IMR-90 (cell line): ENCODE measurements around the gene NHSL2. TPM values are rescaled to one million over a fixed set of nuclear protein-coding genes. Genes with fewer than 3 reads are reported as not detected.

Source experiments
- ATAC-seq: fragments of 200-7000 bp; cut with Tn5 transposase; 2 replicates; pipeline ENCODE4 v1.9.1; 2020; ENCODE audit warnings: low read depth, mild to moderate bottlenecking, moderate library complexity
- BruUV-seq: library from RNA; stranded (reverse); fragments of 400-500 nt; replicated peaks from 2 replicates; lab custom pipeline; 2021; lab: Mats Ljungman, UMichigan
- CTCF ChIA-PET: fragments of 300-600 bp; formaldehyde crosslinking; extraction: SDS; loops from one replicate; lab custom pipeline; 2021; ENCODE audit warnings: antibody characterized with exemption; lab: Yijun Ruan, JAX
- POLR2A ChIA-PET: fragments of 300-600 bp; sonication (Branson Sonifier 250); formaldehyde crosslinking; loops from one replicate; lab custom pipeline; 2022; ENCODE audit warnings: antibody characterized with exemption; ENCODE audit not compliant: unreplicated experiment; lab: Charles Lee
- DNase-seq: peaks from one replicate; pipeline ENCODE4 v3.0.0; 2013
- H2AFZ ChIP-seq: replicated peaks from 2 replicates; pipeline ENCODE3; 2013; ENCODE audit warnings: low read length, mild to moderate bottlenecking; ENCODE audit not compliant: poor library complexity
- H2AK5ac ChIP-seq: 2 replicates; pipeline ENCODE4 v1.6.1; 2013; ENCODE audit warnings: low read depth, low read length, inconsistent platforms
- H2AK9ac ChIP-seq: replicated peaks from 2 replicates; pipeline ENCODE3; 2013; ENCODE audit warnings: mild to moderate bottlenecking, low read depth, low read length, moderate library complexity; ENCODE audit not compliant: poor library complexity
- H2BK120ac ChIP-seq: 2 replicates; pipeline ENCODE4 v1.6.1; 2013; ENCODE audit warnings: low read depth, low read length, inconsistent platforms
- H2BK15ac ChIP-seq: 3 replicates; pipeline ENCODE4 v1.6.1; 2013; ENCODE audit warnings: low read depth, low read length, inconsistent platforms
- H2BK20ac ChIP-seq: 2 replicates; pipeline ENCODE4 v1.6.1; 2013; ENCODE audit warnings: low read depth, mild to moderate bottlenecking, inconsistent platforms, low read length, moderate library complexity
- H2BK5ac ChIP-seq: 2 replicates; pipeline ENCODE4 v1.6.1; 2013; ENCODE audit warnings: mild to moderate bottlenecking, low read depth, low read length, inconsistent platforms; ENCODE audit not compliant: poor library complexity, severe bottlenecking
- H3K14ac ChIP-seq: replicated peaks from 2 replicates; pipeline ENCODE4 v1.6.1; 2013; ENCODE audit warnings: low read depth, low read length, inconsistent platforms
- H3K18ac ChIP-seq: 2 replicates; pipeline ENCODE4 v1.6.1; 2013; ENCODE audit warnings: low read depth, low read length, control low read depth
- H3K23ac ChIP-seq: 2 replicates; pipeline ENCODE4 v1.6.1; 2013; ENCODE audit warnings: low read depth, low read length, inconsistent platforms
- H3K27ac ChIP-seq: 2 replicates; pipeline ENCODE4 v1.5.1; 2013; ENCODE audit warnings: mild to moderate bottlenecking, control low read depth, low read length; ENCODE audit not compliant: insufficient read depth
- H3K27me3 ChIP-seq: 2 replicates; pipeline ENCODE4 v1.6.1; 2013; ENCODE audit warnings: low read length; ENCODE audit not compliant: control insufficient read depth, insufficient read depth
- H3K36me3 ChIP-seq: 2 replicates; pipeline ENCODE4 v1.6.1; 2013; ENCODE audit warnings: low read length, mixed read lengths; ENCODE audit not compliant: control insufficient read depth, insufficient read depth
- H3K4ac ChIP-seq: 2 replicates; pipeline ENCODE4 v1.6.1; 2013; ENCODE audit warnings: low read depth, low read length, inconsistent platforms
- H3K4me1 ChIP-seq: 2 replicates; pipeline ENCODE4 v1.6.1; 2013; ENCODE audit warnings: low read length, mixed read lengths; ENCODE audit not compliant: control insufficient read depth, insufficient read depth
- H3K4me2 ChIP-seq: 2 replicates; pipeline ENCODE4 v1.6.1; 2013; ENCODE audit warnings: low read depth, mild to moderate bottlenecking, control low read depth, low read length, moderate library complexity
- H3K4me3 ChIP-seq: 2 replicates; pipeline ENCODE4 v1.5.1; 2013; ENCODE audit warnings: low read depth, mild to moderate bottlenecking, control low read depth, low read length, moderate library complexity; ENCODE audit not compliant: insufficient read depth
- H3K56ac ChIP-seq: 2 replicates; pipeline ENCODE4 v1.6.1; 2013; ENCODE audit warnings: low read length, inconsistent platforms; ENCODE audit not compliant: insufficient read depth; ENCODE audit errors: extremely low read depth
- H3K79me1 ChIP-seq, 2 experiments: 2 replicates each; pipeline ENCODE4 v1.6.1; 2013; ENCODE audit warnings: low read length in 2 of 2, inconsistent platforms in 1 of 2, low read depth in 1 of 2
- H3K9ac ChIP-seq: 2 replicates; pipeline ENCODE4 v1.6.1; 2013; ENCODE audit warnings: low read depth, low read length, control low read depth
- H3K9me1 ChIP-seq: 2 replicates; pipeline ENCODE4 v1.6.1; 2013; ENCODE audit warnings: low read length, inconsistent platforms; ENCODE audit not compliant: insufficient read depth
- H3K9me3 ChIP-seq: 2 replicates; pipeline ENCODE4 v1.6.1; 2013; ENCODE audit warnings: low read length; ENCODE audit not compliant: control insufficient read depth, insufficient read depth
- H4K20me1 ChIP-seq: 2 replicates; pipeline ENCODE4 v1.6.1; 2013; ENCODE audit warnings: low read length, inconsistent platforms; ENCODE audit not compliant: insufficient read depth
- H4K5ac ChIP-seq: 2 replicates; pipeline ENCODE4 v1.6.1; 2013; ENCODE audit warnings: mild to moderate bottlenecking, low read depth, low read length, control low read depth
- H4K8ac ChIP-seq, 2 experiments: 2 replicates each; pipeline ENCODE4 v1.6.1; 2013; ENCODE audit warnings: low read depth in 2 of 2, low read length in 2 of 2, control low read depth in 1 of 2, inconsistent platforms in 1 of 2
- H4K91ac ChIP-seq: 2 replicates; pipeline ENCODE4 v1.6.1; 2013; ENCODE audit warnings: low read depth, low read length, inconsistent platforms; ENCODE audit not compliant: insufficient read depth
- BHLHE40 ChIP-seq: fragments of 150-350 bp; IDR thresholded peaks from 2 replicates; pipeline ENCODE4 v1.6.1; 2016; ENCODE audit warnings: mild to moderate bottlenecking, low read depth, low read length
- CEBPB ChIP-seq: IDR thresholded peaks from 2 replicates; pipeline ENCODE4 v1.6.1; 2012; ENCODE audit warnings: low read depth, low read length, improper control_type of control experiment
- CHD1 ChIP-seq: IDR thresholded peaks from 2 replicates; pipeline ENCODE4 v1.6.1; 2012; ENCODE audit warnings: low read depth, low read length, improper control_type of control experiment
- CTCF ChIP-seq: conservative IDR thresholded peaks from 2 replicates; pipeline ENCODE4 v1.5.1; 2012; ENCODE audit warnings: mild to moderate bottlenecking, low read depth, low read length, improper control_type of control experiment
- ELK1 ChIP-seq: fragments of 150-350 bp; IDR thresholded peaks from 2 replicates; pipeline ENCODE4 v1.6.1; 2016; ENCODE audit warnings: low read depth, mild to moderate bottlenecking, low read length, moderate library complexity, borderline replicate concordance
- FOS ChIP-seq: fragments of 150-350 bp; IDR thresholded peaks from 2 replicates; pipeline ENCODE4 v1.6.1; 2016; ENCODE audit warnings: low read depth, low read length
- MAFK ChIP-seq: IDR thresholded peaks from 2 replicates; pipeline ENCODE4 v1.6.1; 2012; ENCODE audit warnings: low read depth, low read length, improper control_type of control experiment
- MAZ ChIP-seq: IDR thresholded peaks from 2 replicates; pipeline ENCODE4 v1.6.1; 2012; ENCODE audit warnings: low read depth, mild to moderate bottlenecking, low read length, improper control_type of control experiment, moderate library complexity, borderline replicate concordance
- MXI1 ChIP-seq: IDR thresholded peaks from 2 replicates; pipeline ENCODE4 v1.6.1; 2012; ENCODE audit warnings: low read depth, mild to moderate bottlenecking, low read length, moderate library complexity, borderline replicate concordance
- NFE2L2 ChIP-seq: fragments of 150-350 bp; IDR thresholded peaks from 2 replicates; pipeline ENCODE4 v1.6.1; 2016; ENCODE audit warnings: low read depth, mild to moderate bottlenecking, low read length
- POLR2A ChIP-seq: IDR thresholded peaks from 2 replicates; pipeline ENCODE4 v1.6.1; 2012; ENCODE audit warnings: mild to moderate bottlenecking, low read depth, low read length
- RAD21 ChIP-seq: IDR thresholded peaks from 2 replicates; pipeline ENCODE4 v1.6.1; 2012; ENCODE audit warnings: low read length, improper control_type of control experiment
- RCOR1 ChIP-seq: IDR thresholded peaks from 2 replicates; pipeline ENCODE4 v1.6.1; 2012; ENCODE audit warnings: mild to moderate bottlenecking, low read length, improper control_type of control experiment; ENCODE audit not compliant: insufficient replicate concordance
- RFX5 ChIP-seq: IDR thresholded peaks from 2 replicates; pipeline ENCODE4 v1.8.0; 2012; ENCODE audit warnings: low read depth, mild to moderate bottlenecking, low read length, moderate library complexity
- SMC3 ChIP-seq: fragments of 150-350 bp; IDR thresholded peaks from 2 replicates; pipeline ENCODE4 v1.6.1; 2016; ENCODE audit warnings: low read depth, mild to moderate bottlenecking, antibody characterized with exemption, low read length, moderate library complexity
- USF2 ChIP-seq: fragments of 150-350 bp; IDR thresholded peaks from 2 replicates; pipeline ENCODE4 v1.6.1; 2017; ENCODE audit warnings: mild to moderate bottlenecking, antibody characterized with exemption, low read length, low read depth
- WGBS, 2 experiments: methylation state at CpG; one replicate each; pipeline versions ENCODE4 v1.1.5 to v1.1.7; 2013; ENCODE audit warnings: missing lambda C conversion rate in 2 of 2; ENCODE audit not compliant: insufficient read length in 1 of 2; ENCODE audit errors: extremely low coverage in 2 of 2; 5-methylcytosine and 5-hydroxymethylcytosine counted together
- dilution Hi-C: fragments of 300-500 bp; cut with HindIII; formaldehyde crosslinking; loops from one replicate; pipeline ENCODE4 v1.14.3; 2018; ENCODE audit warnings: low sequenced_read_pairs; ENCODE audit not compliant: unreplicated experiment
- in situ Hi-C: fragments of 300-500 bp; cut with MboI; formaldehyde crosslinking; loops from 3 replicates; pipeline ENCODE4 v1.14.3; 2019; ENCODE audit warnings: low sequenced_read_pairs, inconsistent platforms, mixed read lengths
- intact Hi-C: fragments of 100-400 bp; cut with micrococcal nuclease; formaldehyde crosslinking; loops from 2 replicates; pipeline ENCODE4 v1.10.0; 2022
- polyA plus RNA-seq, 3 experiments: library from polyadenylated mRNA; depleted of rRNA; stranded (reverse); fragments of >200 nt; gene quantifications; 2 replicates each; pipeline ENCODE4 v1.2.3, GENCODE V29; 2012; ENCODE audit warnings: low replicate concordance in 1 of 3
- total RNA-seq: library from RNA; depleted of rRNA; stranded (reverse); fragments of >200 nt; gene quantifications from 2 replicates; pipeline ENCODE4 v1.2.3, GENCODE V29; 2012

The NHSL2 gene
- total and polyA plus RNA-seq, 2 of the 4 experiments (the other 2 are of a cell fraction) = 0.72 to 0.75 TPM

GRCh38 chrX:72088761-72089160 is 178.1 kb downstream of the NHSL2 start:
- no peak overlapping the region for H3K27ac ChIP-seq
- no peak overlapping the region for H3K4me3 ChIP-seq
- ATAC-seq = no peak
- no peak overlapping the region for H2BK20ac ChIP-seq
- H3K36me3 ChIP-seq = no peaks in the 10 kb centered on the region
- BruUV-seq = no TSS peak
- H3K18ac ChIP-seq = no peak overlapping the region
- no peak overlapping the region for H3K23ac ChIP-seq
- H3K27me3 ChIP-seq = peaks cover 34% of the 10 kb centered on the region
- no peaks in the 10 kb centered on the region for H3K9me1 ChIP-seq
- H3K79me1 ChIP-seq = no peaks in the 10 kb centered on the region
- no peak overlapping the region for H2BK5ac ChIP-seq
- H4K20me1 ChIP-seq = no peaks in the 10 kb centered on the region
- H2BK15ac ChIP-seq = no peak overlapping the region
- H2BK120ac ChIP-seq = no peak overlapping the region
- H3K56ac ChIP-seq = no peak overlapping the region
- no peak overlapping the region for H4K8ac ChIP-seq
- H3K4me1 ChIP-seq = no peaks in the 10 kb centered on the region
- no peak overlapping the region for H2AK5ac ChIP-seq
- no peak overlapping the region for H3K4ac ChIP-seq
- no peak overlapping the region for H2AFZ ChIP-seq
- intact Hi-C loops (no loop called here), in situ Hi-C loops (no loop called here), dilution Hi-C loops (no loop called here)
- H4K5ac ChIP-seq = no peak overlapping the region
- DNase-seq = no peak
- POLR2A ChIA-PET = no interaction called here
- no peak overlapping the region for H4K91ac ChIP-seq
- no peak overlapping the region for H2AK9ac ChIP-seq
- no peak for TF ChIP-seq CTCF
- TF ChIP-seq RAD21 = no peak
- no peak for TF ChIP-seq ELK1
- TF ChIP-seq RCOR1 = no peak
- no peak for TF ChIP-seq CHD1
- TF ChIP-seq SMC3 = no peak
- no peak for TF ChIP-seq MAFK
- no peak for TF ChIP-seq BHLHE40
- TF ChIP-seq RFX5 = no peak
- TF ChIP-seq NFE2L2 = no peak
- TF ChIP-seq CEBPB = no peak
- TF ChIP-seq FOS = no peak
- no peak for TF ChIP-seq MAZ
- no peak for TF ChIP-seq MXI1
- TF ChIP-seq POLR2A = no peak
- no peak for TF ChIP-seq USF2
- CTCF ChIA-PET = no interaction called here
- no CpG with 5 or more reads among the region's 6 CpGs for WGBS, 2 experiments
- H3K14ac ChIP-seq = no peak overlapping the region
- no peaks in the 10 kb centered on the region for H3K9me3 ChIP-seq
- H3K9ac ChIP-seq = no peak overlapping the region
- no peak overlapping the region for H3K4me2 ChIP-seq
